ENCODE results near the gene NPY4R2. TPM values are rescaled to one million over a fixed set of nuclear protein-coding genes. Genes with fewer than 3 reads are reported as not detected.
"Not testable (repeated sequence)": the region's sequence is repeated elsewhere in the genome, so short reads cannot be mapped to it uniquely, and the experiment has no call there.

Gene NPY4R2
- total RNA-seq, 2 donors from 2014 or later, result 5.6 to 8.9 TPM

DNA sequence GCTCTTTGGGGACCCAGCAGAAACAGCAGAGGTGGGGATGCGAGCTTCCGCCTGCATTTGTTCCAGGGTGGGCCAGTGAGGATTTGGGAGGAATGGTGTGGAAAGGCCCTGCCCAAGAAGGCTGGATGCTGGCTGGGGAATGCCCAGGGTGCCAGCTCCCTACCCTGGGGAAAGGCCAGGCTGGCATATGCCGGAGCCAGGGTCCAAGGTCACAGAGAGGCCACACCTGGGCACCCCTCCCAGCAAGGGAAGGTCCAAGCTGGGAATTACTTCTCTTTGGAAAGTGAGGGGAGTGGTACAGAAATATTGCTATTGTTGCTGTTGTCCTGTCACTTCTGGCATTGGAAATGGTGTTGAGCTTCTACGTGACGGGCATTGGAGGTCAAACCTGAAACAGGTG, 53.1 kb downstream of the NPY4R2 start:
- H3K4me3 ChIP-seq; DNase-seq (ENCODE audit: low spot score); H3K4me1 ChIP-seq (replicated peaks); H3K9me3 ChIP-seq; H3K36me3 ChIP-seq; intact Hi-C loops (cut with DNase I); H3K27me3 ChIP-seq (replicated peaks; ENCODE audit: insufficient read depth); H3K27ac ChIP-seq: not testable (repeated sequence)
- WGBS, result no CpG with 5 or more reads among the region's 5 CpGs

DNA sequence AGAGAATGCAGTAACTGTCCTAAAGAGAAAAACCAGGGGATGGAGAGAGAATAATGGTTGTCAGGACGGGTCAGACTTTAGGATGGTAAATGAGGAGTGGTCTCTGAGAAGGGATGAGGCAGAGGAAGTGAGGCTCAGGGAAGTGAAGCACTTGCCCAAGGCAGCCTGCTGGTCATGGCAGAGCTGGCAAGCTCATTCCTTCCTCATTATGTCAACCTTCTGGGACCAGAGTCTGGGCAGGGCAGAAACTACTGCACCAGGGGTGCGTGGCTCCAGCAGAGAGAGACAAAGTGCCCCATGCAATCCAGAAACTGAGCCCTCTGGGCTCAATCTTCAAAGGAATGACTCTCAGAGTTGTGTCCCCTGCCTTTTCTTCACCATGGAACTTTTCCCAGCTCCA, 53.6 kb downstream of the NPY4R2 start:
- H3K4me3 ChIP-seq; intact Hi-C loops (cut with DNase I); H3K36me3 ChIP-seq; H3K9me3 ChIP-seq; H3K27ac ChIP-seq; DNase-seq (ENCODE audit: low spot score); H3K4me1 ChIP-seq (replicated peaks); H3K27me3 ChIP-seq (replicated peaks; ENCODE audit: insufficient read depth): not testable (repeated sequence)
- WGBS, result no CpG with 5 or more reads among the region's 2 CpGs

Other genes starting within 250 kb of the NPY4R2 start
- gene SYT15B, start 155.1 kb upstream of the NPY4R2 start, total RNA-seq, result 1 to 10 TPM; 3.0 to 4.6 TPM
- gene FAM25C, start 81.1 kb downstream of the NPY4R2 start, total RNA-seq, result not detected

All from prostate gland (tissue), 2 donors.